Measurements from ENCODE around the gene LIG1. TPM values are rescaled to one million over a fixed set of nuclear protein-coding genes. Genes with fewer than 3 reads are reported as not detected.

LIG1 gene
- total and polyA plus RNA-seq, 9 of the 15 experiments (the other 6 are each of a cell fraction or from before 2014, with no cell fraction given) = 9.6 to 114 (median 71.1) TPM

DNA sequence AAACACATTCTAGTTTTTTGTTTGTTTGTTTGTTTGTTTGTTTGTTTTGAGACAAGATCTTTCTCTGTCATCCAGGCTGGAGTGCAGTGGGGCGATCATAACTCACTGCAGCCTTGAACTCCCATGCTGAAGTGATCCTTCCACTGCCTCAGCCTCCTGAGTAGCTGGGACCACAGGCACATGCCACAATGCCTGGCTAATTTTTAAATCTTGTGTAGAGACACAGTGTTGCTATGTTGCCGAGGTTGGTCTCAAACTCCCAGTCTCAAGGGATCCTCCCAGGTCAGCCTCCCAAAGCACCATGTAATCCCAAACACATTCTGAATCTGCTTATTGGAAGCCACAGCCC is 75.3 kb downstream of the LIG1 start (continued):
- no peak for TF ChIP-seq NFXL1 (CRISPR knock-in tag; IDR thresholded peaks at IDR 0.05)
- no peak for TF ChIP-seq ZNF41 (CRISPR knock-in tag; conservative IDR thresholded peaks at IDR 0.05)
- TF ChIP-seq, protein P1, sequence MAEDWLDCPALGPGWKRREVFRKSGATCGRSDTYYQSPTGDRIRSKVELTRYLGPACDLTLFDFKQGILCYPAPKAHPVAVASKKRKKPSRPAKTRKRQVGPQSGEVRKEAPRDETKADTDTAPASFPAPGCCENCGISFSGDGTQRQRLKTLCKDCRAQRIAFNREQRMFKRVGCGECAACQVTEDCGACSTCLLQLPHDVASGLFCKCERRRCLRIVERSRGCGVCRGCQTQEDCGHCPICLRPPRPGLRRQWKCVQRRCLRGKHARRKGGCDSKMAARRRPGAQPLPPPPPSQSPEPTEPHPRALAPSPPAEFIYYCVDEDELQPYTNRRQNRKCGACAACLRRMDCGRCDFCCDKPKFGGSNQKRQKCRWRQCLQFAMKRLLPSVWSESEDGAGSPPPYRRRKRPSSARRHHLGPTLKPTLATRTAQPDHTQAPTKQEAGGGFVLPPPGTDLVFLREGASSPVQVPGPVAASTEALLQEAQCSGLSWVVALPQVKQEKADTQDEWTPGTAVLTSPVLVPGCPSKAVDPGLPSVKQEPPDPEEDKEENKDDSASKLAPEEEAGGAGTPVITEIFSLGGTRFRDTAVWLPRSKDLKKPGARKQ (CRISPR knock-in tag; IDR thresholded peaks at IDR 0.05) = no peak
- TF ChIP-seq, protein P2, sequence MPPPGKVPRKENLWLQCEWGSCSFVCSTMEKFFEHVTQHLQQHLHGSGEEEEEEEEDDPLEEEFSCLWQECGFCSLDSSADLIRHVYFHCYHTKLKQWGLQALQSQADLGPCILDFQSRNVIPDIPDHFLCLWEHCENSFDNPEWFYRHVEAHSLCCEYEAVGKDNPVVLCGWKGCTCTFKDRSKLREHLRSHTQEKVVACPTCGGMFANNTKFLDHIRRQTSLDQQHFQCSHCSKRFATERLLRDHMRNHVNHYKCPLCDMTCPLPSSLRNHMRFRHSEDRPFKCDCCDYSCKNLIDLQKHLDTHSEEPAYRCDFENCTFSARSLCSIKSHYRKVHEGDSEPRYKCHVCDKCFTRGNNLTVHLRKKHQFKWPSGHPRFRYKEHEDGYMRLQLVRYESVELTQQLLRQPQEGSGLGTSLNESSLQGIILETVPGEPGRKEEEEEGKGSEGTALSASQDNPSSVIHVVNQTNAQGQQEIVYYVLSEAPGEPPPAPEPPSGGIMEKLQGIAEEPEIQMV (tag; conservative IDR thresholded peaks at IDR 0.05; ENCODE audit: low read depth) = no peak
- TF ChIP-seq BCOR (IDR thresholded peaks at IDR 0.05) = no peak
- TF ChIP-seq ZNF830 (CRISPR knock-in tag; IDR thresholded peaks at IDR 0.05) = no peak
- TF ChIP-seq ZNF124 (CRISPR knock-in tag; IDR thresholded peaks at IDR 0.05) = no peak
- TF ChIP-seq ETV5 (CRISPR knock-in tag; IDR thresholded peaks at IDR 0.05; ENCODE audit: low read depth) = no peak
- no peak for TF ChIP-seq ZNF586 (CRISPR knock-in tag; conservative IDR thresholded peaks at IDR 0.05)

All from K562 (cell line).